ENCODE results near the gene PCMT1.
"Not testable (repeated sequence)": the region's sequence is repeated elsewhere in the genome, so short reads cannot be mapped to it uniquely, and the experiment has no call there.

PCMT1 gene

DNA sequence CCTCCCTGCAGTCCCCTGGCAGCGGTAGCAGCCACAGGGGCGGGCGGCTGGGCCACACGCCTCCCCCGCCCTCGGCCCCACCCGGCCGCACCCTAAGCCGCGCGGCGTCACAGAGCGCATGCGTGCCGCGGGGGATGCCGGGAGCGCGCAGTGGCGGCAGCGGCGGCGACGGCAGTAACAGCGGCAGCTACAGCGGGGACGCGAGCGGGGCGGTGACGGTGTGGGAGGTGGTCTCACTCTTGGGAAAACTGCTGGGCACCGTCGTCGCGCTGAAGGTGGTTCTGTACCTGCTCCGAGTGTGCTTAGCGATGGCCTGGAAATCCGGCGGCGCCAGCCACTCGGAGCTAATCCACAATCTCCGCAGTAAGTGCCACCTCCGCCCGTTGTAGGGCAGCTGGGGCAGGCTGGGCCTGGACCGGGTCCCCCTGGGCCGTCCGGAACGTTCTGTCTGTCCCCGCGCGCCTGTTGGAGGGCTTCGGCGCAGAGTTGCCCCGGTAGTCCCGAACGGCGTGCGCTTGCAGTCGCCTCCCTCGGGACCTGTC, at the start of gene PCMT1:
Gene PCMT1 (plus strand): TSS at position 148 of the 542 bp plus-strand sequence. CDS start 161 bp downstream, at position 309.
- peak; percentile 54 to 85 for DNase-seq (ENCODE audit: extremely low read depth in 1 of 2, low read depth in 1 of 2)

DNA sequence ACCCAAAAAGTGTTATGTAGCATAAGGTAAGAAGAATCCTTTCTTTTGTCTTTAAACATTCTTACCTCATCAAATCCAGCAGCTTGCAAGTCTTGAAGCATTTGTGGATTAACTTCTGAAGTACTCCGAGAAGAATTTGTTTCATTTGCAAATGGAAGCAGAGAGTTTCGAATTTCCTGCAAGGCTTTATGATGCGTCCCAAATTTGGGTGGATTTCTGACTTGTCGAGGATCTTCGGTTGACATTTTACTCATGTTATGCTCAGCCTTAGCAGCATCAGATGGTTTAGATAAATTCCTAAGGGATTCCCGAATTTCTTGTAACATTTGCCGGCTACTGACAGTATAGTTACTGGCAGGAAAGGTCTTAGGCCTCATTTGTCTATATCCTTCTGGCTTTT, 47.8 kb upstream of the PCMT1 start:
- DNase-seq (ENCODE audit: extremely low read depth in 1 of 2, low read depth in 1 of 2) = no peak

DNA sequence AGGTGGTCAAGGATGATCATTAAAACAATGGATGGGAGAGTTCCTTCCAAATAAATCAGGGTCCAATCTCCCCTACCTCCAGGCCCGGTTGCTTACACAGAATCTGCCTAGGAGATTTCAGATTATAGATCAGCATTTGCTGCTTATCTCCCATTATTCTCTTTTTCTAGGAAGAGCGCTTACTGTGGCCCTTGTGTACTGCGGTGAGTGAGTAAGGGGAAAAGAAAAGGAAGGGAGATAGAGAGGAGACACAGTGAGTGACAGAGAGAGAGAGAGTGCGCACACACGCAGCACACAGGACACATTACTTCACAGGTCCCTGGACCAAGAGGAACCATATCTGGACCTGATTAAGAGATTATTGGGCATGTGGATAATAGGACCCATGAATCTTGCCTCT, 37.8 kb upstream of the PCMT1 start:
- DNase-seq (ENCODE audit: extremely low read depth in 1 of 2, low read depth in 1 of 2) = no peak

DNA sequence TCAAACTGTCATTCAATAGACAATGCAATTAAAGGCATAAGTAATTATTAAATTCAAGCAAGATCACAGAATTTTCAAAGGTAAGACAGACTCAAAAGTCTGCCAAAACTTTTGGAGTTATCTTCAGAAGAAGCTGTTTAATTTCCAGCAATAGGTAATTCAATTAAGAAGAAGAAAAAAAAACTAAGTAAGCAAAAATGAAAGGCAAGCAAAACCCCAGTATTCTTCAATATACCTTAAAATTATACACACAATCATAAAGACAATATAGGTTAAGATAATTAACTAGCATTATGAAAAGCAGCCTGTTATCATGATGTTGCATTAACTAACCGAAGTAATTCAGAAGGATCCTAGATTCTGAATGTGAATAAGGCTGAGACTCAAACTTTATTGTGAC, 35.1 kb upstream of the PCMT1 start:
- no peak for DNase-seq (ENCODE audit: extremely low read depth in 1 of 2, low read depth in 1 of 2)

DNA sequence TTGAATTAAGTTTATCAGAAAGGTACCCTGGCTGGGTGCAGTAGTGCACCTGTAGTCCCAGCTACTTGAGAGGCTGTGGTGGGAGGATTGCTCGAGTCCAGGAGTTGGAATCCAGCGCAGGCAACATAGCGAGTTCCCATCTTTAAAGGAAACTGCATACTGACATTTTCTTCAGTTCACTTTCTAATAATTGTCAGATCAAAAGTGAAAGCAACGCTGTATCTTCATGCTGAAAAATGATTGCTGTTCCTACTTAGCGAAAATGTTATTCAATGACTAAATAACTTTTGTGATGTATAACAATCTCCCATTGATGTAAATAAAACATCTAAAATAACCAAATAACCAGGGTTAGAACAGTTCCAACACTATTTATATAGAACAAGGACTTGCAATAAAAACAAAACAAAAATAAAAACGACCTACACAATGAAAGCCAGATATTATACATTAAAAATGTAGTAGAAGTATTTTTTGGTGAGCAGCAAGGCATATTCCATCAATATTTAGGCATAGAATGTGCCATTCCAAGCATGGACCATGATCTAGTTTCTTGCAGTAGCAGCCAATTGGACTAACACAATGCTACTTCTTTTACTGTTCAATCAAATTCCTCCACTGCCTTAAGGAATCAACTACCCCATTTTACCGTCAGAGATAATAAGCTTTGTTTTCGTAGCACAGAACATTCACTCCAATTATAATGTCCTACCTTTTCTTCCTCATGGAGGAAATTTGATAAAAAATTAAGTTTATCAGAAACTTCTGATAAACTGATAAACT, 33.2 kb upstream of the PCMT1 start:
- no peak for DNase-seq (ENCODE audit: extremely low read depth in 1 of 2, low read depth in 1 of 2)

DNA sequence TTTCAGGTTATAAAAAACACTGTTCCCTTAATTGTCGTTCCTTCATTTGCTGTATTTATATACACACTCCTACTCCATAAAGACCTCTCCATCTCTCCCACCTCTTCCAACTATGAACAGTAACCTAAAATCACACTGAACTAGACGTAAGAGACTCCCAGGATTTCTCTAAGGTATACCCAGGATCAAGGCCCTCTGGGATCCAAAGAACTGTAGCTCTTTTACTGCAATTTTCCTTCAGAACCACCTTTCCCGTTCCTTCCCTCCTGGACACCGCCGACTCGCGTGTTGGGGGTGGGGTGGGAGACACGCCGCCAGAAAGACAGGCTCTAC, 32.3 kb upstream of the PCMT1 start:
- DNase-seq (ENCODE audit: extremely low read depth in 1 of 2, low read depth in 1 of 2) = no peak

DNA sequence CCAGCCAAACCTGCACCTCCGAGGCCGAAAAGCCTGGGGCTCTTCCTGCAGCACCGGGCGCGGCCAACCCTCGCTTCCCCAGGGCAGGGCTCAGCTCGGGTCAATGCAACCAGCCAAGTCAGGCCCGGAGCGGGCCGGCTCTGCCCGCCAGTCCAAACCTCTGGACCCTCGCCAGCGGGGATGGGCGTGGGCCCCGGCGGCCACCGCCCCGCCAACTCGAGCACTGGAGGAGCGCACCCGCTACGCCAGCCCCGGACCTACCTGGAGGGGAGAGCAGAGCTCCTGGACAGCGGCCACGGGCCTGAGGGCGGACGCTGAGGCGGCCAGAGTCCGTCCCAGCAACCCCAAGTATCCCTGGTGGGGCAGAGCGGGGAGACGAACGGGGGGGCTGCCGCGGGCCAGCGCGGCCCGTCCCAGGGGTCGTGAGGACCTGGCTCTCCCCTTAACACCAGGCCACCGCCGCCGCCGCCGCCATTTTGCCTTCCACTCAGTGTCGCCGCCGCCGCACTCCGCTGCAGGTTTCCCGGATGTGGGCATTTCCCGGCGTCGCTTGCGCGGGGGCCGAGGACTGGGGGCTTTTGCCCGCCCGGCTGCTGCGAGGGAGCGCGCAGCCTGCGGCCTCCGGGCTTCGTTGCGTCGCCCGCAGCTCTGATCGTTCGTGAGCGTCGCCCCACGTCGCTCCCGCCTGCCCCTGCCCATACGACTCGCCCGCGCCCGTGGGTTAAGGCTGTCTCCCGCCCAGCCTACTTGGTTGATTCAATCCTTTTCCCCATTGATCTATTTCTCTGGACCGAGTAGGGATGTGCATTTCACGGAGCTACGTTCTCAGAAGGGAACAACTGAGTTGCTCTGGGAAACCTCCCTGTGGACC, 31.7 kb upstream of the PCMT1 start, which contains the start of gene LATS1:
Gene LATS1 (minus strand): TSS at position 514 of the 871 bp plus-strand sequence. CDS start 15,975 bp downstream, outside the sequence.
- peak; percentile 77 to 91 for DNase-seq (ENCODE audit: extremely low read depth in 1 of 2, low read depth in 1 of 2)

DNA sequence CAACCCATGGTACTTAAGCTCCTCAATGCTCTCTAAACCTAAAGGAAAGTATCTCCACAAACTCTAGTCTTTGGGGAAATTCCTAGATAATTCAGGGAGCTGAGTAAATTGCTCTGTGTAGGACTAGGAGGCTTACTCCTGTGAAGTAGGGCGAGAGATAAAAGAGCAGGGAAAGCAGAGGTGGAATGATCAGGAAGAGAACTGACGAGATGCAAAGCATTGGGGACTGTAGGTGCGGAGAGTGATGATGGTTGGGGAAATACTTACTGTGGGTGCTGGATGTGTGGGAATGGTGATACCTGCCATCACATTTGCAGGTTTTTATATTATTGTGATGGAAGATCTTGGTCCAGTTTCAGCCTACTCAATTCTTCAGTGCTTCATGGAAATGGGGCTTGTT, 30.0 kb upstream of the PCMT1 start:
- DNase-seq (ENCODE audit: extremely low read depth in 1 of 2, low read depth in 1 of 2) = no peak

DNA sequence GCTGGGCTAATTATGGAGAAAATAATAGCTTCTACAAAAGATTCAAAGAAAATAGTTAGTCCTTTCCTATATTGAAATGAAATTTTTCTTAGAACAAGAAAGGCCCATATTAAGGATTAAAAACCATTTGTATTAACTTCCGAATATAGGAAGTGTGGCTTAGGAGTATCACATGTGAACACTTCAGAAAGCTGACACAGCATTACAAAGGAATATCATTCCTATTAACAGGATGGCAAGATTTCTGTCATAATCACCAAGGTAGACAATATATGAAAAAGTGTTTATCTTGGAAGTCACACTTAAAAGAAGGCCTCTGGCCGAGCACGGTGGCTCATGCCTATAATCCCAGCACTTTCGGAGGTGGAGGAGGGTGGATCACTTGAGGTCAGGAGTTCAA, 26.3 kb upstream of the PCMT1 start:
- DNase-seq (ENCODE audit: extremely low read depth in 1 of 2, low read depth in 1 of 2) = no peak

DNA sequence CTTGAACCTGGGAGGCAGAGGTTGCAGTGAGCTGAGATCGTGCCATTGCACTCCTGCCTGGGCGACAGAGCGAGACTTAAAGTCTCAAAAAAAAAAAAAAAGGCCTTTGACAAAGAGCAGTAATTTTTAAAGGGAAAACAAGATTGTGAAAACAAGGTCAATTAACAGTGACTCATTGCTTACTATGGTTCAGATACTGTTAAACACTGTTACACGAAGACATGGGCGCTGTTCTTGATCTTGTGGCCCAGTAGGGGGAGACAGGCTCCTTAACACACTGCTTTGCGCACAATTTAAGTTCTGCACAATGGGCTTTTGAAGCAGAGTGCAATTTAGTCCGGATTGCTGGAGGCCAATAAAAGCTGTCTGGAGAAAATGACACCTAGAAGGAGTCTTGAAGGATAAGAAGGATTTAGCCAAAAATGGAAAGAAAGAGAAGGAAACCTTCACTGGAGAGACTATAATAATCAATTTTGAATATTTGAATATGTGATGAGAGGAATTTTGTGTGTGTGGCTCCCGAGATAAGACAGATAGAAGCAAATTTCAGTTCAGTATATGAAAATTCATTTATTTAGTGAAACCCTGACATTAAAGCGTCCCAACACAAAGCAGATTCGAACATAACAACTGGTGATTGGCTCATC, 25.6 kb upstream of the PCMT1 start:
- peak in 1 of 2 donors; percentile 17 for DNase-seq (ENCODE audit: extremely low read depth in 1 of 2, low read depth in 1 of 2)

DNA sequence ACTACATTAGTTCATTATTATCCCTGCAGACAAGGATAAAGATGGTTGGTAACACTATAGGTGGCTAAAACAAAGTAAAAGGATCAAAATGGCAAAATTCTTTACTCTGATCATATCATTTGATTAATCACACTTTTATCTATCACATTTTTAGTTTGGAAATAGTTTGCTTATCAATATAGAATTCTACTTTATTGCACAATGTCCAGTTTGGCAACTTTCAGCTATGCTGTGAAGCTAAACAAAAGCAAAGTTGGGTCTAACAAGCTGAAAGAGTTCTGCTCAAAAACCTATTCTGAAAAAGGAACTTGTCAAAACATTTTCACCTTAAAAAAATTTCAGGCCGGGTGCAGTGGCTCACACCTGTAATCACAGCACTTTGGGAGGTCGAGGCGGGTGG, 23.8 kb upstream of the PCMT1 start:
- no peak for DNase-seq (ENCODE audit: extremely low read depth in 1 of 2, low read depth in 1 of 2)

DNA sequence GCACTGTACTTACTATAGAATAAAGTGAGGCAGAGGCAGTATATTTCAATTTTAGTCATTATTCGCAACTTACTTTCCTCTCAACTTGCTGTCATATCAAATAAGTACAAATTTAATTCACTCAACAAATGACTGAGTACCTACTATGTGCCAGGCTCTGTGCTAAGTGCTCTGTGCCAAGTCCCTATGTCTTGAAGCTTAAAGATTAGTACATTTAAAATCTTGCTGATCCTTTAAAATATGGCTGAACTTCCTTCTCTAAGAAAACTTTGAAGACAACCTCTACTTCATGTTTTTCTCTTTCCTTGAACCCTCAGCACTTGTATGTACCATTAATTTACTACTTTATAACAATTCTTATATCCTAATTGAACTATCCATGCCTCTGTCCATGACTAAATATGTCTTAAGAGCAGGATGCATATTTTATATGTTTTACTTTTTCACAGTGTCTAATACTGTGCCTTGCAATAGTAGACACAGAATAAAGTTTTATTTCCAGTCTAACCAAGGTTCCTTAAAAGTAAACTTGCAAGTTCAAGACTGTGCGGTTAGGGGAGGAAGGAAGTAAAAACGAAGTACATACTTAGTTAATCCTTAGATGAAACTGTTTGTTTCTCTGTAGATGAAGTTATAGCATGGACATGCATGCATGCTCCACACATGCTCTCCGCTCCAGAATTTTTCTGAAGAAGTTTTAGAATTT, 21.6 kb upstream of the PCMT1 start:
- no peak for DNase-seq (ENCODE audit: extremely low read depth in 1 of 2, low read depth in 1 of 2)

DNA sequence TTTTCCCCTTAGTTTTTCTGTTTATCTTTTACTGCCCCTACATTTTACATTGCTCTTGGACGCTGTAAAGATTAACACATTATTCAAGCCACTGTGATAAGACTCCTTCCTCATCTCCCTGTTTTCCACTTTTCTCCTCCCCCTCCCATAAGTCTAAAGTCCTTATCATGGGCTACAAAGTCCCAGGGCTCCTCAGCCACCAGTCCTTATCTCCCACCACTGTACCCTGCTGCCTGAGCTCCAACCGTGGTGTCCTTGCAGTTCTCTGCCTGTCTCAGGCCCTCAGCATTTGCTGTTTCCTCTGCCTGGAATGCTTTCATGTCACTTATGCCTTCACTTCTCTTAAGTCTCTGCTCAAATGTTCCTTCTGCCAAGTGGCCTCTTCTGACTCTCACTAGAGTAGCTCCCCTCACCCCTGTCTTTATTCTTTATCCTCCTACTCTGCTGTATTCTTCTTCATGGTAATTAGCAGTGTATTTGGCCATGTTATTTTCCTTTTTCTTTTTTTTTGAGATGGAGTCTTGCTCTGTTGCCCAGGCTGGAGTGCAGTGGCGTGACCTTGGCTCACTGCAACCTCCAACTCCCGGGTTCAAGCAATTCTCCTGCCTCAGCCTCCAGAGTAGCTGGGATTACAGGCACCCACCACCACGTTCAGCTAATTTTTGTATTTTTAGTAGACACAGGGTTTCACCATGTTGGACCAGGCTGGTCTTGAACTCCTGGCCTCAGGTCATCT, 20.9 kb upstream of the PCMT1 start:
- DNase-seq (ENCODE audit: extremely low read depth in 1 of 2, low read depth in 1 of 2) = no peak

DNA sequence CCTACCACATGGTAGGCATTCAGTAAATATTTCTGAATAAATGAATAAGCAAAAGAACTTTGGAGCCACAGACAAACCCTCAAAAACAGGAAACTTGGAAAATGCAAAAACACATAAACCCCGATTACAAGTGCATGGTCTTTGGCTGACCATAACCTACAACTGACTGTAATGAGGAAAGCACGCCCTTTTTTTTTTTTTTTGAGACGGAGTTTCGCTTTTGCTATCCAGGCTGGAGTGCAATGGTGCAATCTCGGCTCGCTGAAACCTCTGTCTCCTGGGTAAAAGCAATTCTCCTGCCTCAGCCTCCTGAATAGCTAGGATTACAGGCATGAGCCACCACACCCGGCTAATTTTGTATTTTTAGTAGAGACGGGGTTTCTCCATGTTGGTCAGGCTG, 19.7 kb upstream of the PCMT1 start:
- no peak for DNase-seq (ENCODE audit: extremely low read depth in 1 of 2, low read depth in 1 of 2)

DNA sequence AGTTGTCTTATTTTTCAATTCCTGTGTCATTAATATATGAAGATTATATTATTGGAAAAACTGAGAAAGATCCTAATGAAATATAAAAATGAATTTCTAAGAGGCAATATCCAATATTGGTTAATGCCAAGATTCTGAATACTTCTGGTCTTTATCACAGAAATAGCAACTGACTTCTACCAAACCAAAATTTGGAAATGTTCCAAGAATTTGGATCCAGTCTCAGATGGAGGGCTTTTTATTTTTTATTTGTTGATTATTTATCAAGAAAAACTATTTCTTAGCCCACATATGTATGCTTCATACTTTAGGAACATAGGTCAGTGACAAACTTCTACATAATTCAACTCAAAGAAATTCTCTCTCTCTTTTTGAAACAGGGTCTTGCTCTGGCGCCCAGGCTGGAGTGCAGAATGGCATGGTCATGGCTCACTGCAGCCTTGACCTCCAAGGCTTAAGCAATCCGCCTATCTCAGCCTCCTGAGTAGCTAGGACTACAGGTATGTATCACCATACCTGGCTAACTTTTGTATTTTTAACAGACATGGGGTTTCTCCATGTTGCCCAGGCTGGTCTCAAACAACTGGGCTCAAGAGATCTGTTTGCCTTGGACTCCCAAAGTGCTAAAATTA, 16.3 kb upstream of the PCMT1 start:
- no peak for DNase-seq (ENCODE audit: extremely low read depth in 1 of 2, low read depth in 1 of 2)

DNA sequence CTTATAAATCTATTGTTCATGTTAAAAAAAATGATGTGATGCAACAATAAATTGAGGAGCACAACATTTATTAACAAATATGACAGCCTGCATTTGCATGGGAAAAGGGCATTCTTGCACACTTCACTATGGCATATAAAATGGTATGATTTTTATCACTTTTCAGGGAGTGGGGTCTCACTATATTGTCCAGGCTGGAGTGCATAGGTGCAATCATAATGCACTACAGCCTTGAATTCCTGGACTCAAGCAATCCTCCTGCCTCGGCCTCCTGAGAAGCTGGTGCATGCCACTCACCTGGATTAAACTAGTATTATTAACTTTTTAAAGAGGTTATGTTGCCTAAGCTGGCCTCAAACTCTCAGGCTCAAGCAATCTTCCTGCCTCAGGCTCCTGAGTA, 14.6 kb upstream of the PCMT1 start:
- no peak for DNase-seq (ENCODE audit: extremely low read depth in 1 of 2, low read depth in 1 of 2)

DNA sequence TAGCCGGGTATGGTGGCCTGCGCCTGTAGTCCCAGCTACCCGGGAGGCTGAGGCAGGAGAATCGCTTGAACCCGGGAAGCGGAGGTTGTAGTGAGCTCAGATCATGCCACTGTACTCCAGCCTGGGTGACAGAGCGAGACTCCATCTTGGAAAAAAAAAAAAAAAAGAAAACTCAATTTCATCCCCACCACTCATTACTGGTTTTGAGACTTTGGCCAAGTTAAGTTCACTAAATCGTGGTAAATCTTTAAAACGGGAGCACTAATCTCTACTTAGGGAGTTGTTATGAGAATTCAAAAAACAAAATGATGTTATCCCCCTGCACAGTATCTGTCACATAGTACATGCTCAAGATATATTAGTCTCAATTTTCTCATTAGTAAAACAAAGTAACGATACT, 4.3 kb upstream of the PCMT1 start:
- not testable (repeated sequence) for DNase-seq (ENCODE audit: extremely low read depth in 1 of 2, low read depth in 1 of 2)

DNA sequence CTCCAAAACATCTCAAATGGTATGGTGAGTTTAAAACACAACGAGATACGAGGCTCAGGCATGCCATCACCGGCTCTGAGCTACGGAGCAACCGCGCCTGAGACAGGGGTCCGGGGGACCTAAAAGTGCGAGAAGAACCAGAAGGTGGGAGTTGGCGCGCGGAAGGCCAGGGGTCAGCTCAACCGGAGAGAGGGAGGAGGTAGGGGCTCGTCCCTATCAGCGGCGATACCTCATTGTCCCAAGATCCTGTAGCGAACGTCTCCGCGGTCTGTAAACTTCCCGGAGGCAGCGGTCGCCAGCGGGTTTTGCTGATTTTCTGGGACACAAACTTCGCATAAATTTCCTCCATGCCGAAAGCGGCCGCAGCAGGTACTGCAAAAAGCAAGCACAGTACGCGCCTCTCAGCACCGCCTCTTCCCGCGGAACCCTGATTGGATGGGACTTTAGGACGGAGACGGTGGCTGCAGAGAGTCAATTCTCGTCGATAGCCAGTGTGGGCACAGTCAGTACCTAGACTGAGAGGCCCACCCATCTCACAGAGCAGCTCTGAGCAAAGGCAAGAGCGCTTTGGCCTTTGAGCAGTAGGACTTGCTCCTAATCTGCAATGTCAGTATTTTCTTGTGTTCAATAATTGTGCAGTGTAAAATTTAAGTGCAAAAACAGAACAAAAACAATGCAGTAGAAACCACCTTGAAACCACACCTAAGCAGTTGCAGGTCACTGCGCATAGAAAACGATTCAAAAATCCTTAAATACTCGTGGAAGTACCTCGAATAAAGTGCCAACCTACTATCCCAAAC, 3.2 kb upstream of the PCMT1 start, which contains the start of gene NUP43:
Gene NUP43 (minus strand): TSS at position 383 of the 800 bp plus-strand sequence. CDS start 34 bp downstream, at position 349.
- peak; percentile 84 to 85 for DNase-seq (ENCODE audit: extremely low read depth in 1 of 2, low read depth in 1 of 2)

Data from activated CD8-positive, alpha-beta memory T cell treated with anti-CD3 and anti-CD28 coated beads for 1 hour (primary cell).